Measurements from ENCODE around the gene LRRC40. TPM values are rescaled to one million over a fixed set of nuclear protein-coding genes. Genes with fewer than 3 reads are reported as not detected.

The LRRC40 gene
- total RNA-seq, 2 donors from 2014 or later: 11.6 to 12.6 TPM

Other genes with a start within 250 kb of the LRRC40 start
- 100 to 1,000 TPM; 325 to 327 TPM for gene SRSF11, start 15.8 kb upstream of the LRRC40 start, total RNA-seq
- 10 to 100 TPM; 27.2 to 30.6 TPM for gene ANKRD13C, start 149.1 kb upstream of the LRRC40 start, total RNA-seq
- 1 to 10 TPM; 4.2 to 5.8 TPM for gene CTH, start 205.7 kb upstream of the LRRC40 start, total RNA-seq